WERI-Rb-1 (cell line): ENCODE data around the gene DNAJC25.

ENCODE experiments used
- DNase-seq: peaks from one replicate; pipeline ENCODE4 v3.0.0-alpha.2; 2020
- H3K27ac ChIP-seq: fragments of 250-450 bp; sonication (Bioruptor Pico); 2 replicates; pipeline ENCODE4 v1.5.1; 2020; ENCODE audit warnings: mild to moderate bottlenecking, moderate library complexity
- H3K27me3 ChIP-seq: fragments of 250-450 bp; sonication (Bioruptor Pico); 2 replicates; pipeline ENCODE4 v1.5.1; 2021; ENCODE audit warnings: mild to moderate bottlenecking, low read depth, moderate library complexity; ENCODE audit not compliant: insufficient read depth, severe bottlenecking
- H3K36me3 ChIP-seq: fragments of 250-450 bp; sonication (Bioruptor Pico); 2 replicates; pipeline ENCODE4 v1.5.1; 2020; ENCODE audit warnings: mild to moderate bottlenecking, moderate library complexity
- H3K4me3 ChIP-seq: 2 replicates; pipeline ENCODE4 v1.5.1; 2011; ENCODE audit warnings: low read depth, mild to moderate bottlenecking, control low read depth, low read length
- H3K9me3 ChIP-seq: fragments of 250-450 bp; sonication (Bioruptor Pico); 2 replicates; pipeline ENCODE4 v1.5.1; 2021; ENCODE audit warnings: mild to moderate bottlenecking, moderate library complexity; ENCODE audit not compliant: severe bottlenecking
- TF ChIP-seq, protein P1 (sequence below): IDR thresholded peaks from 2 replicates; pipeline ENCODE4 v1.5.1; 2011; ENCODE audit warnings: low read depth, mild to moderate bottlenecking, control low read depth, inconsistent platforms, low read length

DNAJC25 gene

DNA sequence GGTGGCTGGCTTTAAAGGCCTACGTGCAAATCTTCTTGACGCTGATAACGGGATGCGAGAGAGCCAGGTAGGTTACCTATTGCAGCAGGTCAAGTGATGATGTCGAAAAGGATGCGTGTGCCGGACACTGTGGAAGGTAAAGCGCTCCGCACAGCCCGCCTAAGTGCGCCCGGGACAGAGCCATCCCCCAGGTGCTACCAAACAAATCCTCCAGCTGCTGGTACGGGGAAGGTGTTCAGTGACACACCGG lies 245 bp upstream of the DNAJC25 start:
- peak overlapping the region; percentile 93 for H3K4me3 ChIP-seq
- H3K27me3 ChIP-seq: no peaks in the 10 kb centered on the region
- no peaks in the 10 kb centered on the region; the same call in 1 of the 2 replicates for H3K36me3 ChIP-seq
- H3K9me3 ChIP-seq: no peaks in the 10 kb centered on the region
- peak overlapping the region; percentile 45 for H3K27ac ChIP-seq
- no peak for DNase-seq
- TF ChIP-seq, protein P1, sequence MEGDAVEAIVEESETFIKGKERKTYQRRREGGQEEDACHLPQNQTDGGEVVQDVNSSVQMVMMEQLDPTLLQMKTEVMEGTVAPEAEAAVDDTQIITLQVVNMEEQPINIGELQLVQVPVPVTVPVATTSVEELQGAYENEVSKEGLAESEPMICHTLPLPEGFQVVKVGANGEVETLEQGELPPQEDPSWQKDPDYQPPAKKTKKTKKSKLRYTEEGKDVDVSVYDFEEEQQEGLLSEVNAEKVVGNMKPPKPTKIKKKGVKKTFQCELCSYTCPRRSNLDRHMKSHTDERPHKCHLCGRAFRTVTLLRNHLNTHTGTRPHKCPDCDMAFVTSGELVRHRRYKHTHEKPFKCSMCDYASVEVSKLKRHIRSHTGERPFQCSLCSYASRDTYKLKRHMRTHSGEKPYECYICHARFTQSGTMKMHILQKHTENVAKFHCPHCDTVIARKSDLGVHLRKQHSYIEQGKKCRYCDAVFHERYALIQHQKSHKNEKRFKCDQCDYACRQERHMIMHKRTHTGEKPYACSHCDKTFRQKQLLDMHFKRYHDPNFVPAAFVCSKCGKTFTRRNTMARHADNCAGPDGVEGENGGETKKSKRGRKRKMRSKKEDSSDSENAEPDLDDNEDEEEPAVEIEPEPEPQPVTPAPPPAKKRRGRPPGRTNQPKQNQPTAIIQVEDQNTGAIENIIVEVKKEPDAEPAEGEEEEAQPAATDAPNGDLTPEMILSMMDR: no peak

DNA sequence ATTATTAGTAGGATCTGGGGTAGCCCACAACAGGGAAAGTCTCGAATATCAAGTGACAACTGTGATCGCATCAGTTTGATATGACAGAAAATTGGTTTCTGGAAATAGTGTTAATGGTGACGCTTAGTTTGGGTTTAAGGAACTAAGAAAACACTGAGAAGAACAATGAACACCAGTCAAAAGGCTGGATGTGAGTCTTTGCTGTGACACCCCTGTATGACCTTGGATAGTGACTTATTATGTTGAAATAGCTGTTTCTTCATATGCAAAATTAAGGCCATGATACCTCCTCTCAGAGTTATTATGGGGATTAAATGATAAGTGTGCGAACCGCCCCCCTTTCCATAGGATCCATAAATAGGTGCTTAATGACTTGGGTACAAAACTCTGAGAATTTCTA lies 926 bp downstream of the DNAJC25 start:
- no peaks in the 10 kb centered on the region for H3K9me3 ChIP-seq
- H3K4me3 ChIP-seq: peak overlapping the region; percentile 93
- no peaks in the 10 kb centered on the region for H3K27me3 ChIP-seq
- TF ChIP-seq, protein P1: no peak
- H3K36me3 ChIP-seq: no peaks in the 10 kb centered on the region; the same call in 1 of the 2 replicates
- no peak overlapping the region for H3K27ac ChIP-seq
- DNase-seq: no peak

DNA sequence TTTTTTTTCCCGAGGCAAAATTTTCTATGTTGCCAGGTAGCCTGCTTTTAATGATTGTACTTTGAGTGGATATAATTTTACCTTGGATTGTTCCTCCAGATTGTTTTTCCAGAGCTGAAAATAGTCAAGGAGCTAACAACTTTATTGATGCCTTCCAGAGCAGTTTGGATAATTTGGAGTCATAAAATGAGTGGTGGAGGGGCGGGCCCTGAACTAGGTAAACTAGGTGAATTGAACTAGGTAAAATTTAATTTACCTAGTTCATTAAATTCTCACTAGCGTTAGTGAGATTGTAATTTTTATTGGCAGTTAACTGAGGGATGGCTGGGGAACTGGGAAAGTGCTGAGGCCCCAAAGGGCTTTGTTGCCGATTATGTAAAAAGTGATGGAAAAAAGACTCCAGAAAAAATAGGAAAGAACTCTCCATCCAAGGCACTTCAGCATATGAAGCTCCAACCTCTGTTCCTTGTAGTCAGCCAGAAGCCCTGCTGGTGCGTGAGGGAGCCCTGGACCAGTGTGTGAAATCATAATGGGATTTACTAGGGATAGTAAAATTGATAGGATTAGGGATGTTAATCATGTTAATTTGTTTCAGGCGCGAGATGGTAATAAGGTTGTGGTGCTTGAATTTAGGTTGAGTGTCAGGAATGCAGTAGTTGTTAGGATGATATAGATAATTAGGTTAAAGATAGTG lies 1.7 kb downstream of the DNAJC25 start:
- no peak overlapping the region for H3K4me3 ChIP-seq

DNA sequence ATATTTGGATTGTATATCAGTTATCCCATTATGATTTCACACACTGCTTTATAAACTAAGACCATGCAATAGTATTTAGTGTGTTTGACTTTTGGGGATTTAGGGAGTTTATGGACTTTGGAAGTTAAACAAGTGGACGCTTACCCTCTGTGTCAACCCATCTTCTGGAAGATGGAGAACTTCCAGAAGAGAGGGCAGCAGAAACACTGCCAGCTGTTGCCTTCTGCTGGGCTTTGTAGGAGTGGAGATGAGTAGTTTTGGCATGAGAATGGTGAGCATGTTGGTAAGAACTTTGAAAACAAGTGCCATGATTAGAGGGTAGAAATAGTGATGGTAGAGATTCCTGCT lies 2.2 kb downstream of the DNAJC25 start:
- no peak overlapping the region for H3K4me3 ChIP-seq
- no peaks in the 10 kb centered on the region for H3K9me3 ChIP-seq
- DNase-seq: no peak
- H3K27ac ChIP-seq: no peak overlapping the region
- no peaks in the 10 kb centered on the region for H3K27me3 ChIP-seq
- TF ChIP-seq, protein P1: no peak
- no peaks in the 10 kb centered on the region; the same call in 1 of the 2 replicates for H3K36me3 ChIP-seq

More for the DNA sequence above, 1.7 kb downstream of the DNAJC25 start:
- TF ChIP-seq, protein P1: no peak
- Histone ChIP-seq H3K9me3 (no peaks in the 10 kb centered on the region), H3K27ac (no peak overlapping the region), H3K27me3 (no peaks in the 10 kb centered on the region), H3K36me3 (no peaks in the 10 kb centered on the region; the same call in 1 of the 2 replicates)
- no peak for DNase-seq

DNA sequence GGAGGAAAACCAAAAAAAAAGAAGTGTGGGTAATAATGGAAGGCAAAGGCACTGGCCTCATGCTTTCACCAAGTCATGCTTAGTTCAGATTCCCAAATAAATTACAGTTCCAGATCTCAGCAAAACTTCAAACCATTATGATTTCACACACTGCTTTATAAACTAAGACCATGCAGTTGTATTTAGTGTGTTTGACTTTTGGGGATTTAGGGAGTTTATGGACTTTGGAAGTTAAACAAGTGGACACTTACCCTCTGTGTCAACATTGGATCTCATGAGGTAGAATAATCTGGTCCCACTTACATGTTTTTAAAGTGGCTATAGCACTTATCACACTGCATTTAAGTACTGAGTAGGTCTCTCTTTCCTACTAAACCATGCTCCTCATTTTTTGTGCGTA lies 3.7 kb downstream of the DNAJC25 start:
- Histone ChIP-seq H3K36me3 (no peaks in the 10 kb centered on the region; the same call in 1 of the 2 replicates), H3K9me3 (no peaks in the 10 kb centered on the region), H3K27ac (no peak overlapping the region), H3K27me3 (no peaks in the 10 kb centered on the region), H3K4me3 (no peak overlapping the region)
- DNase-seq: no peak
- TF ChIP-seq, protein P1: no peak

DNA sequence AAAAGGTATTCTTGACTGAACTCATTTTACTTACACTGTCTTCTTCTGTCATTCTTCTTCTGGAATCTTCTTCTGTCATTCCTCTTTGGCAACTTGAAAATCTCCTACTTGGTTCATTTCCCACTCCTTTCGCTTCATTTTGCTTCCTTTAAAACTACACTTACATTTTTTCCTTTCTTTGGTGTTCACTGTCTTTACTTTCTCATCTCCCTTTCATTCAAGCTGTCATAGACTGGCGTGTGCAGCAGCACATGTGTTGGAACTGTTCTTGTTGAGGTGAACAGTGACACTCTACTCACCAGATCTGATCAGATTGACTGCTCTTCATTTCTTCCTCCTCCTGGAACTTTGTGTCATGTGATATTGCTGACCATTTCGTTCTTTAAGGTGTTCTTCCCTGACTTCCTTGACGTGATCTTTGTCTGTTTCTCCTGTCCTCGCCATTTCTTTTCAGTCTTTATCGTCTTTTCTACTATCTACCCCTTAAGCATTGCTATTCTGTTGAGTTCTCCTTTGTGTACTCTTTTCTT lies 6.4 kb downstream of the DNAJC25 start:
- Histone ChIP-seq H3K9me3 (no peaks in the 10 kb centered on the region), H3K27me3 (no peaks in the 10 kb centered on the region), H3K27ac (no peak overlapping the region), H3K36me3 (no peaks in the 10 kb centered on the region), H3K4me3 (no peak overlapping the region)
- TF ChIP-seq, protein P1: no peak
- no peak for DNase-seq
